IgD-negative memory B cell (primary cell): Measurements from ENCODE around the gene LRRC7. TPM values are rescaled to one million over a fixed set of nuclear protein-coding genes. Genes with fewer than 3 reads are reported as not detected.

Experiments used
- H3K27ac Mint-ChIP-seq, 3 donors: one replicate each; pipeline ENCODE4 v1.8.0; 2020 to 2022; ENCODE audit warnings: mild to moderate bottlenecking in 3 of 3, mixed read lengths in 3 of 3, moderate library complexity in 1 of 3
- H3K27me3 Mint-ChIP-seq: one replicate; pipeline ENCODE4 v1.8.0; 2021; ENCODE audit warnings: mixed read lengths
- H3K36me3 Mint-ChIP-seq: one replicate; pipeline ENCODE4 v1.8.0; 2020; ENCODE audit warnings: mild to moderate bottlenecking, mixed read lengths
- H3K4me1 Mint-ChIP-seq, 3 donors: one replicate each; pipeline ENCODE4 v1.8.0; 2020 to 2022; ENCODE audit warnings: mixed read lengths in 3 of 3, mild to moderate bottlenecking in 1 of 3
- H3K4me3 Mint-ChIP-seq, 4 donors: one replicate each; pipeline ENCODE4 v1.8.0; 2020 to 2022; ENCODE audit warnings: mild to moderate bottlenecking in 4 of 4, mixed read lengths in 4 of 4, moderate library complexity in 3 of 4
- H3K9me3 Mint-ChIP-seq, 3 donors: one replicate each; pipeline ENCODE4 v1.8.0; 2020 to 2021; ENCODE audit warnings: mixed read lengths in 3 of 3, mild to moderate bottlenecking in 1 of 3
- polyA plus RNA-seq: library from polyadenylated mRNA; unstranded; fragments of 300-500 nt; fragmentation: Illumina TruSeq; gene quantifications from one replicate; pipeline ENCODE4 v1.2.3, GENCODE V29; 2021

LRRC7 gene
- polyA plus RNA-seq, 1 donor from 2014 or later = not detected

- Mint-ChIP-seq H3K27ac (no peak overlapping the region), H3K36me3 (no peaks in the 10 kb centered on the region), H3K9me3 (peaks cover 0 to 2% (median 0%) of the 10 kb centered on the region in 3 donors), H3K4me1 (peaks cover 0 to 4% (median 3%) of the 10 kb centered on the region in 3 donors), H3K4me3 (peak overlapping the region in 1 of 4 donors; percentile 73), H3K27me3 (peaks cover 28% of the 10 kb centered on the region)
Measured at GRCh38 chr1:69569175-69569541, 1.4 kb downstream of the LRRC7 start.

- peaks cover 0 to 2% (median 0%) of the 10 kb centered on the region in 3 donors for H3K9me3 Mint-ChIP-seq
- H3K4me1 Mint-ChIP-seq = peaks cover 0 to 4% (median 3%) of the 10 kb centered on the region in 3 donors
- no peak overlapping the region for H3K27ac Mint-ChIP-seq
- H3K27me3 Mint-ChIP-seq = peaks cover 28% of the 10 kb centered on the region
- H3K4me3 Mint-ChIP-seq = no peak overlapping the region
- no peaks in the 10 kb centered on the region for H3K36me3 Mint-ChIP-seq
Measured at GRCh38 chr1:69569576-69570328, 2.0 kb downstream of the LRRC7 start.

GRCh38 chr1:69570356-69570755 lies 2.6 kb downstream of the LRRC7 start:
- H3K27me3 Mint-ChIP-seq = peaks cover 28% of the 10 kb centered on the region
- H3K4me3 Mint-ChIP-seq = no peak overlapping the region
- H3K9me3 Mint-ChIP-seq = peaks cover 0 to 2% (median 0%) of the 10 kb centered on the region in 3 donors
- no peak overlapping the region for H3K27ac Mint-ChIP-seq
- peaks cover 0 to 4% (median 3%) of the 10 kb centered on the region in 3 donors for H3K4me1 Mint-ChIP-seq
- no peaks in the 10 kb centered on the region for H3K36me3 Mint-ChIP-seq

- H3K27ac Mint-ChIP-seq = no peak overlapping the region
Measured at GRCh38 chr1:69572921-69573320, 5.2 kb downstream of the LRRC7 start.

GRCh38 chr1:69573911-69574310 lies 6.2 kb downstream of the LRRC7 start:
- H3K27me3 Mint-ChIP-seq = peaks cover 12% of the 10 kb centered on the region
- no peak overlapping the region for H3K4me3 Mint-ChIP-seq
- no peaks in the 10 kb centered on the region for H3K4me1 Mint-ChIP-seq
- H3K27ac Mint-ChIP-seq = no peak overlapping the region
- H3K9me3 Mint-ChIP-seq = peaks cover 0 to 4% (median 0%) of the 10 kb centered on the region in 3 donors
- H3K36me3 Mint-ChIP-seq = no peaks in the 10 kb centered on the region

More at GRCh38 chr1:69572921-69573320, 5.2 kb downstream of the LRRC7 start:
- H3K4me3 Mint-ChIP-seq = no peak overlapping the region
- H3K27me3 Mint-ChIP-seq = peaks cover 17% of the 10 kb centered on the region
- H3K9me3 Mint-ChIP-seq = peaks cover 0 to 4% (median 2%) of the 10 kb centered on the region in 3 donors
- H3K36me3 Mint-ChIP-seq = no peaks in the 10 kb centered on the region
- no peaks in the 10 kb centered on the region for H3K4me1 Mint-ChIP-seq

GRCh38 chr1:69585666-69586065 lies 17.9 kb downstream of the LRRC7 start:
- no peak overlapping the region for H3K4me3 Mint-ChIP-seq
- no peaks in the 10 kb centered on the region for H3K27me3 Mint-ChIP-seq
- no peaks in the 10 kb centered on the region for H3K4me1 Mint-ChIP-seq
- H3K36me3 Mint-ChIP-seq = no peaks in the 10 kb centered on the region
- no peak overlapping the region for H3K27ac Mint-ChIP-seq
- H3K9me3 Mint-ChIP-seq = peaks cover 0 to 6% (median 4%) of the 10 kb centered on the region in 3 donors

- peaks cover 0 to 6% (median 4%) of the 10 kb centered on the region in 3 donors for H3K9me3 Mint-ChIP-seq
- H3K36me3 Mint-ChIP-seq = no peaks in the 10 kb centered on the region
- no peak overlapping the region for H3K4me3 Mint-ChIP-seq
- H3K27ac Mint-ChIP-seq = no peak overlapping the region
- H3K4me1 Mint-ChIP-seq = no peaks in the 10 kb centered on the region
- no peaks in the 10 kb centered on the region for H3K27me3 Mint-ChIP-seq
Measured at GRCh38 chr1:69587391-69587790, 19.7 kb downstream of the LRRC7 start.

GRCh38 chr1:69589799-69590198 lies 22.1 kb downstream of the LRRC7 start:
- no peaks in the 10 kb centered on the region for H3K36me3 Mint-ChIP-seq
- no peaks in the 10 kb centered on the region for H3K4me1 Mint-ChIP-seq
- H3K27ac Mint-ChIP-seq = no peak overlapping the region
- no peak overlapping the region for H3K4me3 Mint-ChIP-seq
- H3K27me3 Mint-ChIP-seq = no peaks in the 10 kb centered on the region
- peaks cover 0 to 6% (median 4%) of the 10 kb centered on the region in 3 donors for H3K9me3 Mint-ChIP-seq

- Mint-ChIP-seq H3K27me3 (no peaks in the 10 kb centered on the region), H3K4me1 (no peaks in the 10 kb centered on the region), H3K27ac (no peak overlapping the region), H3K9me3 (peaks cover 0 to 4% (median 2%) of the 10 kb centered on the region in 3 donors), H3K4me3 (no peak overlapping the region), H3K36me3 (no peaks in the 10 kb centered on the region)
Measured at GRCh38 chr1:69592341-69592740, 24.6 kb downstream of the LRRC7 start.

GRCh38 chr1:69595486-69595885 lies 27.8 kb downstream of the LRRC7 start:
- no peaks in the 10 kb centered on the region for H3K36me3 Mint-ChIP-seq
- no peaks in the 10 kb centered on the region for H3K27me3 Mint-ChIP-seq
- peaks cover 0 to 2% (median 0%) of the 10 kb centered on the region in 3 donors for H3K4me1 Mint-ChIP-seq
- no peak overlapping the region for H3K4me3 Mint-ChIP-seq
- H3K9me3 Mint-ChIP-seq = peaks cover 0 to 3% (median 0%) of the 10 kb centered on the region in 3 donors
- H3K27ac Mint-ChIP-seq = no peak overlapping the region

- H3K4me3 Mint-ChIP-seq = no peak overlapping the region
- H3K9me3 Mint-ChIP-seq = peaks cover 2 to 11% (median 3%) of the 10 kb centered on the region in 3 donors
- H3K4me1 Mint-ChIP-seq = peaks cover 0 to 1% (median 0%) of the 10 kb centered on the region in 3 donors
- H3K36me3 Mint-ChIP-seq = peaks cover 2% of the 10 kb centered on the region
- no peak overlapping the region for H3K27ac Mint-ChIP-seq
- H3K27me3 Mint-ChIP-seq = no peaks in the 10 kb centered on the region
Measured at GRCh38 chr1:69611316-69611715, 43.6 kb downstream of the LRRC7 start.

- peaks cover 0 to 1% (median 0%) of the 10 kb centered on the region in 3 donors for H3K4me1 Mint-ChIP-seq
- H3K36me3 Mint-ChIP-seq = peaks cover 2% of the 10 kb centered on the region
- H3K27me3 Mint-ChIP-seq = no peaks in the 10 kb centered on the region
- no peak overlapping the region for H3K4me3 Mint-ChIP-seq
- H3K9me3 Mint-ChIP-seq = peaks cover 0 to 8% (median 3%) of the 10 kb centered on the region in 3 donors
- no peak overlapping the region for H3K27ac Mint-ChIP-seq
Measured at GRCh38 chr1:69613414-69613813, 45.7 kb downstream of the LRRC7 start.

GRCh38 chr1:69638673-69639072 lies 71.0 kb downstream of the LRRC7 start:
- Mint-ChIP-seq H3K27me3 (no peaks in the 10 kb centered on the region), H3K4me3 (no peak overlapping the region), H3K27ac (no peak overlapping the region), H3K36me3 (peaks cover 1% of the 10 kb centered on the region), H3K9me3 (peaks cover 0 to 7% (median 2%) of the 10 kb centered on the region in 3 donors), H3K4me1 (no peaks in the 10 kb centered on the region)

GRCh38 chr1:69639159-69639558 lies 71.4 kb downstream of the LRRC7 start:
- peaks cover 0 to 7% (median 2%) of the 10 kb centered on the region in 3 donors for H3K9me3 Mint-ChIP-seq
- H3K4me3 Mint-ChIP-seq = no peak overlapping the region
- no peak overlapping the region for H3K27ac Mint-ChIP-seq
- H3K36me3 Mint-ChIP-seq = peaks cover 1% of the 10 kb centered on the region
- H3K4me1 Mint-ChIP-seq = no peaks in the 10 kb centered on the region
- H3K27me3 Mint-ChIP-seq = no peaks in the 10 kb centered on the region

- H3K4me3 Mint-ChIP-seq = no peak overlapping the region
Measured at GRCh38 chr1:69643266-69643665, 75.5 kb downstream of the LRRC7 start.

GRCh38 chr1:69645477-69645876 lies 77.8 kb downstream of the LRRC7 start:
- no peaks in the 10 kb centered on the region for H3K9me3 Mint-ChIP-seq
- no peaks in the 10 kb centered on the region for H3K4me1 Mint-ChIP-seq
- no peaks in the 10 kb centered on the region for H3K36me3 Mint-ChIP-seq
- no peaks in the 10 kb centered on the region for H3K27me3 Mint-ChIP-seq
- H3K27ac Mint-ChIP-seq = no peak overlapping the region
- no peak overlapping the region for H3K4me3 Mint-ChIP-seq

More at GRCh38 chr1:69643266-69643665, 75.5 kb downstream of the LRRC7 start:
- H3K36me3 Mint-ChIP-seq = peaks cover under 1% of the 10 kb centered on the region
- H3K4me1 Mint-ChIP-seq = no peaks in the 10 kb centered on the region
- H3K9me3 Mint-ChIP-seq = peaks cover 0 to 3% (median 0%) of the 10 kb centered on the region in 3 donors
- no peaks in the 10 kb centered on the region for H3K27me3 Mint-ChIP-seq
- no peak overlapping the region for H3K27ac Mint-ChIP-seq
